Ascending aorta (tissue), 2 donors: ENCODE data around the gene TRMT61A. TPM values are rescaled to one million over a fixed set of nuclear protein-coding genes. Genes with fewer than 3 reads are reported as not detected.
A peak's percentile ranks its signal among the peaks of the same experiment; 100 is the strongest.

Experiments used
- DNase-seq, 2 donors: peaks; one replicate each; pipeline ENCODE4 v3.0.0-alpha.2; 2019; ENCODE audit warnings: low spot score in 2 of 2
- H3K27ac ChIP-seq, 2 donors: fragments of 200-600 bp; sonication (generic); one replicate each; pipeline ENCODE4 v1.5.1; 2016 to 2017; ENCODE audit warnings: mild to moderate bottlenecking in 1 of 2
- H3K27me3 ChIP-seq: fragments of 200-600 bp; sonication (generic); one replicate; pipeline ENCODE4 v1.5.1; 2017
- H3K36me3 ChIP-seq, 2 donors: fragments of 200-600 bp; sonication (generic); one replicate each; pipeline ENCODE4 v1.5.1; 2016
- H3K4me1 ChIP-seq, 2 donors: fragments of 200-600 bp; sonication (generic); one replicate each; pipeline ENCODE4 v1.5.1; 2016 to 2017; ENCODE audit warnings: mild to moderate bottlenecking in 1 of 2
- H3K4me3 ChIP-seq, 2 donors: fragments of 200-600 bp; sonication (generic); one replicate each; pipeline ENCODE4 v1.5.1; 2016 to 2017; ENCODE audit warnings: mild to moderate bottlenecking in 1 of 2
- H3K9me3 ChIP-seq, 2 donors: fragments of 200-600 bp; sonication (generic); one replicate each; pipeline ENCODE4 v1.5.1; 2016
- CTCF ChIP-seq, 3 experiments: fragments of 200-600 bp in 2 of 3; fragments of 450-650 bp in 1 of 3; sonication (generic) in 2 of 3; IDR thresholded peaks; one replicate each; pipeline ENCODE4 v1.5.1; 2016 to 2019; ENCODE audit warnings: antibody characterized with exemption in 3 of 3, mild to moderate bottlenecking in 1 of 3, moderate library complexity in 1 of 3
- intact Hi-C: fragments of 100-400 bp; cut with DNase I; formaldehyde crosslinking; loops from one replicate; pipeline ENCODE4 v1.15.1; 2023
- total RNA-seq: library from RNA; depleted of rRNA; stranded (reverse); fragments of >200 nt; gene quantifications from one replicate; pipeline ENCODE4 v1.1.0, GENCODE V29; 2016

TRMT61A gene
- total RNA-seq, 1 donor from 2014 or later, result 31.2 TPM

- Histone ChIP-seq H3K9me3 (no peaks in the 10 kb centered on the region), H3K4me3 (no peak overlapping the region), H3K36me3 (no peaks in the 10 kb centered on the region), H3K27ac (peak overlapping the region; percentile 79 to 82), H3K27me3 (no peaks in the 10 kb centered on the region), H3K4me1 (peaks cover 25 to 34% of the 10 kb centered on the region in 2 donors)
- no peak for TF ChIP-seq CTCF (IDR thresholded peaks at IDR 0.05)
- peak in 1 of 2 donors; percentile 70 for DNase-seq
- intact Hi-C loops, result loop anchor here (5.0 kb wide), 1 partner anchor 107 kb away; the partner anchor contains the start of gene KLC1
These were observed 9.2 kb upstream of the TRMT61A start for GRCh38 chr14:103519837-103520212.

GRCh38 chr14:103520269-103520656 is 8.7 kb upstream of the TRMT61A start:
- DNase-seq, result no peak
- H3K27me3 ChIP-seq, result no peaks in the 10 kb centered on the region
- peak overlapping the region; percentile 79 to 82 for H3K27ac ChIP-seq
- no peak for TF ChIP-seq CTCF (IDR thresholded peaks at IDR 0.05)
- peak overlapping the region; percentile 73 to 75 for H3K4me3 ChIP-seq
- H3K36me3 ChIP-seq, result no peaks in the 10 kb centered on the region
- peaks cover 25 to 32% of the 10 kb centered on the region in 2 donors for H3K4me1 ChIP-seq
- no peaks in the 10 kb centered on the region for H3K9me3 ChIP-seq
- intact Hi-C loops, result no loop called here

GRCh38 chr14:103520657-103521437 is 8.1 kb upstream of the TRMT61A start:
- no peaks in the 10 kb centered on the region for H3K9me3 ChIP-seq

GRCh38 chr14:103521438-103521950 is 7.5 kb upstream of the TRMT61A start:
- peak overlapping the region; percentile 79 to 82 for H3K27ac ChIP-seq
- intact Hi-C loops, result loop anchor here (1.0 kb wide), 1 partner anchor 19 kb away; no protein-coding TSS in a partner anchor
- no peaks in the 10 kb centered on the region for H3K27me3 ChIP-seq
- H3K36me3 ChIP-seq, result no peaks in the 10 kb centered on the region
- H3K4me1 ChIP-seq, result peaks cover 25 to 32% of the 10 kb centered on the region in 2 donors
- H3K4me3 ChIP-seq, result peak overlapping the region; percentile 73 to 75
- no peak for TF ChIP-seq CTCF (IDR thresholded peaks at IDR 0.05)
- no peaks in the 10 kb centered on the region for H3K9me3 ChIP-seq
- peak in 1 of 2 donors; percentile 82 for DNase-seq

More at GRCh38 chr14:103520657-103521437, 8.1 kb upstream of the TRMT61A start:
- Histone ChIP-seq H3K4me3 (peak overlapping the region; percentile 73 to 75), H3K36me3 (no peaks in the 10 kb centered on the region), H3K27ac (peak overlapping the region; percentile 79 to 82), H3K4me1 (peaks cover 25 to 32% of the 10 kb centered on the region in 2 donors), H3K27me3 (no peaks in the 10 kb centered on the region)
- peak in 1 of 2 donors; percentile 89 for DNase-seq
- peak; percentile 51 to 70 (median 57) for TF ChIP-seq CTCF (IDR thresholded peaks at IDR 0.05)
- intact Hi-C loops, result loop anchor here (1.0 kb wide), 1 partner anchor 19 kb away; no protein-coding TSS in a partner anchor

- peaks cover 25 to 32% of the 10 kb centered on the region in 2 donors for H3K4me1 ChIP-seq
- no peaks in the 10 kb centered on the region for H3K9me3 ChIP-seq
- intact Hi-C loops, result loop anchor here (1.0 kb wide), 1 partner anchor 18 kb away; no protein-coding TSS in a partner anchor
- peak overlapping the region; percentile 79 to 82 for H3K27ac ChIP-seq
- peak in 1 of 2 donors; percentile 74 for DNase-seq
- H3K36me3 ChIP-seq, result no peaks in the 10 kb centered on the region
- no peaks in the 10 kb centered on the region for H3K27me3 ChIP-seq
- TF ChIP-seq CTCF (IDR thresholded peaks at IDR 0.05), result no peak
- peak overlapping the region; percentile 73 to 75 for H3K4me3 ChIP-seq
These were observed 6.9 kb upstream of the TRMT61A start for GRCh38 chr14:103521951-103522563.
